G401 (cell line): ENCODE measurements around the gene SPTAN1. TPM values are rescaled to one million over a fixed set of nuclear protein-coding genes. Genes with fewer than 3 reads are reported as not detected.
"Not testable (repeated sequence)": the region's sequence is repeated elsewhere in the genome, so short reads cannot be mapped to it uniquely, and the experiment has no call there.

ENCODE experiments used
- DNase-seq: peaks from one replicate; pipeline ENCODE4 v3.0.0-alpha.2; 2015; ENCODE audit warnings: low spot score
- in situ Hi-C: cut with HindIII; loops from 2 replicates; pipeline ENCODE4 v1.10.0; 2016; ENCODE audit warnings: low sequenced_read_pairs, mixed read lengths
- total RNA-seq: library from RNA; depleted of rRNA; stranded (reverse); fragments of >200 nt; shearing (Covaris generic); gene quantifications from 2 replicates; pipeline ENCODE4 v1.2.3, GENCODE V29; 2014; rRNA removed

Gene SPTAN1
- 99.1 and 103 TPM in 2 replicates for total RNA-seq

DNA sequence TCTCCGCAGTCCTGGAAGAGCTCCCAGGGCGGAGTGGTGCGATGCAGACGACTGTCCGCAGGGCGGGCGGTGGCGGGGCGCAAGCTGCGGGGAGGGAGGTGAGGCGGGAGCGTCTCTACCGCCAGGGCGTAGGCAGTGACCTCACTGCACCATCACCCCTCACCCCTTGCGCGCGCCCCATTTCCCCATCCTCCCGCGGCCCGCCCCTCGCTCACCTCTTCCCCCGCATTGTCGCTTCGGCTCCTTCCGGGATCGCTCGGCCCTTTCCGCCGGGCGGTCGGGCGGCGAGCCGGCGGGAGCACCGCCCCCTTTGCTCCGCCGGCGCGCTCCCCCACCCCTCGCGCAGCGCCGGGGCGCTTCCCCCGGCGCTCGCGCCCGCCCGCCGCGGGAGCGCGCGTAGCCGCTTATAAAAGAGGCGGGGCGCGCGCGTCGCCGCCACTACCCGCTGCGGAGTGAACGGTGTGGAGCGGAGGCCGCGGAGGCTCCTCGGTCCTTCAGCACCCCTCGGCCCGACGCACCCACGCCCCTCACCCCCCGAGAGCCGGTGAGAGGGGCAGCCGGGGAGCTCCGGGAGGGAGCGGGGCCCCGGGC is at the start of gene SPTAN1:
TSS of gene SPTAN1 (plus strand) at position 435 of the 591 bp plus-strand sequence. CDS start 14,154 bp downstream, outside the sequence.
- in situ Hi-C loops: no loop called here
- peak; percentile 91 for DNase-seq

DNA sequence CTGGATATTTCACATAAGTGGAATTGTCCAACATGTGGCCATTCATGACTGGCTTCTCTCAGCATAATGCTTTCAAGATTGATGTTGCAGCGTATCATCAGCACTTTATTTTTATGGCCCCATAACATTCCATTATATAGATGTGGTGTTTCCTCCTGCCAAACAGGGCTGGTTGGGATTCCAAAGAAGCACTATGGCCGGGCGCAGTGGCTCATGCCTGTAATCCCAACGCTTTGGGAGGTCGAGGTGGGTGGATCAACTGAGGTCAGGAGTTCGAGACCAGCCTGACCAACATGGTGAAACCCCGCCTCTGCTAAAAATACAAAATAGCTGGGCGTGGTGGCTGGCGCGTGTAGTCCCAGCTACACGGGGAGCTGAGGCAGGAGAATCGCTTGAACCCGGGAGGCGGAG is 49.0 kb upstream of the SPTAN1 start:
- DNase-seq, in situ Hi-C loops: not testable (repeated sequence)

DNA sequence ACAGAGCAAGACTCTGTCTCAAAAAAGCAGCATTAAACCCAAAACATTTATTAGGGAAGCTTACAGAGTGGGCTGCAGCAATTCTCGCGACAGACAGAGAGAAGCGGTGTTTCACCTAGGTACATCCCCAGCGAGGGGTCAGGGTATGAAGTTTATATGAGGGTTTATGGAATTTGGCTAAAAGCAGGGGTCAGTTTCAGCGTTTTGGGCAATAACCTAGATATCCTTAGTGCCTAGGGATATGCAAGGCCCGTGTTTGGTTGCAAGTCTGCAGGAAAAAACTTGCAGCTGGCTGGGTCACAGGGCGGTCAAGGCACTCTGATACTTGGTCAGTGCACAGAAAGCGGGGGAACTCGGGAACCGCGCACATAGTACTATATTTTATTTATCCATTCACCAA is 48.5 kb upstream of the SPTAN1 start:
- peak; percentile 42 for DNase-seq
- in situ Hi-C loops: no loop called here

DNA sequence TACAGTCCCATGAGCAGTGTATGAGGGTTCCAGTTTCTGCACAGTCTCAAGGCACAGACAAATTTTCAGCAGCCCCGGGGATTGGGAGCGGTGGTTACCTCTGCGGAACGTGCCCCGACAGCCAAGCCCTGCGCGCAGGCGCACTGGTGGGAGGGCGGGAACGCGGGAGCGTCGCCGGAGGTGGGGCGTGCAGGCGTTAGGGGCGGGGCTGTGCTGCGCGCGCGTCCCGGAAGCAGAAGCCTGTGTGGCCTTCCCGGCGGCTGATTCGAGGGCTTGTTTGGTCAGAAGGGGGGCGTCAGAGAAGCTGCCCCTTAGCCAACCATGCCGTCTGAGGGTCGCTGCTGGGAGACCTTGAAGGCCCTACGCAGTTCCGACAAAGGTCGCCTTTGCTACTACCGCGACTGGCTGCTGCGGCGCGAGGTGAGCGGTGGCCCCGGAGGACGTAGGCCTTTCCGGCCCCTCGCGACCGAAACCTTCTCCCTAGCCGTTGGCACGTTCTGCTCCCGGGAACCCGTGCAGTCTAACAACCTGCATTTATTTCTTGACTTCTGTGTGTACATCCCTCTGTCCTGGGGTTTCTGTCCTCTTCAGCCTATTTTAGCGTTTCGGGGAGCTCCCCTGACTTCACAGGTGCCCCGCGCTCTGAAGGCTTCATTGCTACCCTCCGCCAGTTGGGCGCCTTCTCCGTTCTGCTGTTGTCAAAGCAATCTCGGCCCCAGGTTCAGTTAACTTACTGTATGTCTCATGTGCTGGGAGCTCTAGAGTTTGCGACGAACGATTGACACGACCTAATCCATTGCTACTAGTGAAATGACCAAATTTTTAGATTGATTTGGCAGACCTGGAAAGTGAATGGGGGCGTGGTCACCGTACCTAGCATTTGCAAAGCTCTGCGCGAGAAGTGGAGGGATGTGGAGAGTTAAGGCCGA is 47.6 kb upstream of the SPTAN1 start, which contains the start of gene GLE1:
TSS of gene GLE1 (plus strand) at position 235 of the 929 bp plus-strand sequence. CDS start at position 322, 87 bp downstream.
- in situ Hi-C loops: no loop called here
- DNase-seq: peak; percentile 93

DNA sequence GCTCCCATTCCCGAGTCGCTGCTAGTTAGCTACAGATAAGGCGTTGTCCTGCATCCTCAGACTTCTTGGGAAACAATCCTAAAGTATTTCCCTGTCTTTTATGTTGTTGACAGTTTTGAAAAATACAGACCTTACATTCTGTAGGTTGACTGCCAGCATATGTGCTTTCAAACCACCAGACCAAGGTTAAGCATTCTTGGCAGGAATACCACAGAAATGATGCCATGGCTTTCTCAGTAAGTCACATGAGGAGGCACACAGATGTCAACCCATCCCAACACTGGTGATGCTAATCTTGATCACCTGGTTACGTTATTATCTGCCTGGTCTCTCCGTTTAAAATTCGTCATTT is 47.0 kb upstream of the SPTAN1 start:
- DNase-seq: peak; percentile 16
- in situ Hi-C loops: no loop called here

DNA sequence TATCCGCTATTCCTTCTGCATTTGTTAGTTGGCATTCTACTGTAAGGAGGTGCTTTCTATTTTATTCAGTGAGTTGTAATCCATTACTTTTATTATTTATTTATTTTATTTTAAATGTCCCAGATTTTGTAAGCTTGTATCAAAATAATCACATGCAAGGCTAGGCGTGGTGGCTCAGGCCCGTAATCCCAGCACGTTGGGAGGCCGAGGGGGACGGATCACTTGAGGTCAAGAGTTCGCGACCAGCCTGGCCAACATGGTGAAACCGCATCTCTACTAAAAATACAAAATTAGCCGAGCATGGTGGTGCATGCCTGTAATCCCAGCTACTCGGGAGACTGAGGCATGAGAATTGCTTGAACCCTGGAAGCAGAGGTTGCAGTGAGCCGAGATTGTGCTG is 46.5 kb upstream of the SPTAN1 start:
- in situ Hi-C loops, DNase-seq: not testable (repeated sequence)

DNA sequence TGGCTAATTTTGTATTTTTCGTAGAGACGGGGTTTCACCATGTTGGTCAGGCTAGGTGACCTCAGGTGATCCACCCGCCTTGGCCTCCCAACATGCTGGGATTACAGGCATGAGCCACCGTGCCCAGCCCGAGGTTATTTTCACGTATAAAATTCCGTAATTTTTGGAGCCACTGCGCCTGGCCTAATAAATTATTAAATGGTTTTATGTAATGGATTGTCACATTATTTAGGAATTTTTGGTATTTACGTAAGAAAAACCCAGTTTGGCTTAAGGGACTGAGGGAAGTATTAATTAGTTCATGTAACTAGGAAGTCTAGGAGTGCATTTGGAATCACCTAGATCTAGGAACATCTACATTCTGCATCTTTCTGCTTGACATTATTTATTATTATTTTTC is 39.6 kb upstream of the SPTAN1 start:
- DNase-seq: no peak
- in situ Hi-C loops: no loop called here

DNA sequence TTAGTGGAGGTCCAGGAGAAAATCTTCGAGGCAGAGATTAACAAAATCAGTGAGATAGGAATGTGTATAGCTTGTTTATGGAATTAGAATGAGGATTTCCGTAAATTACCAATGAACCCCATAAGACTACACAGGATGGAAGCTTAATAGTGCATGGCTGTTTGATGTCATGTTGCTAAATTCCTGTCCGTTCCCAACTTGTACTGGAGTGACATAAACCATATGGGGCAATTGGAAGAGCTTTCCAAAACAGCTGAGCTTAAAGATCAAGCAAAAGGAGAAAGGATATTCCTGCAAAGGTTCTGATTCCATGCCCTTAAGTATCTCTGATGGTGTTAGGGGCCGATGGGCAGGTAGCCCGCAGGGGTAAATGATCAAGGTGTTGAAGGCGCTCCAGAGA is 30.4 kb upstream of the SPTAN1 start:
- in situ Hi-C loops: no loop called here
- no peak for DNase-seq

DNA sequence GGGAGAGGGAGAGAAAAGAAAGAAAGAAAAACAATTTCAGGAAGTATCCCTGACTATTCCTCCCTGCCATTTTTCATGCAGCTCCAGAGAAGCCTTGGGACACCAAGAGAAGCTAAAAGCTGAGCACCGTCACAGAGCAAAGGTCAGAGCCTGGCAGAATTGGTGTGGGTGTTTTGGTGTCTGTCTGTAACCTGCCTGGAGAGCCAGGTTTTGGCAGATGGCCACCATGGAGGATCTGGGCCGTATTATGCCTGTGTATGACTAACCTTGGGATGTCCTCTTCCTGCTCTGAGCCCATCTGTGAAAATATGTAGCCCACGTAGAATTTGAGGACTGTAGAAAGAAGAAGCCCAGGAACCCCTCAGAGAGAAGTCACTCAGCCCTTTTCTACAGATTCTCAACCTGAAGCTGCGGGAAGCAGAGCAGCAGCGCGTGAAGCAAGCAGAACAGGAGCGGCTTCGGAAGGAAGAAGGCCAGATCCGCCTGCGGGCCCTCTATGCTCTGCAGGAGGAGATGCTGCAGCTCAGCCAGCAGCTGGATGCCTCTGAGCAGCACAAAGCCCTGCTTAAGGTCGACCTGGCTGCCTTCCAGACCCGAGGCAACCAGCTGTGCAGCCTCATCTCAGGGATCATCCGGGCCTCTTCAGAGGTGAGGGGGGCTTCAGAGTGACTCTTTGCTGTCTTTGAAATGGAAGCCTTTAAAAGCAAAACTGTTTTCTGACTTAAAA is 29.0 kb upstream of the SPTAN1 start:
- in situ Hi-C loops: no loop called here
- peak; percentile 55 for DNase-seq

DNA sequence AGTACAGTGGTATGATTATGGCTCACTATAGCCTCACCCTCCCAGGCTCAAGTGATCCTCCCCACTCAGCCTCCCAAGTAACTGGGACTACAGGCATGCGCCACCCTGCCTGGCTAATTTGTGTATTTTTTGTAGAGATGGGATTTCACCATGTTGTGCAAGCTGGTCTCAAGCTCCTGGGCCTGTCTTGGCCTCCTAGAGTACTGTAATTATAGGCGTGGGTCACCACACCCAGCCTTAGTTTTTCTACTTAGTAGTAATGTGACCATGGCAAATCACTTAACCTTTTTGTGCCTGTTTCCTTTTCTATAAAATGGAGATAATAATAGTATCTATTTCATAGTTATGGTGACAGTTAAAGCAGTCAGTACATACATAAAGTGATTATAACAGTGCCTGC is 25.7 kb upstream of the SPTAN1 start:
- in situ Hi-C loops: no loop called here
- no peak for DNase-seq

DNA sequence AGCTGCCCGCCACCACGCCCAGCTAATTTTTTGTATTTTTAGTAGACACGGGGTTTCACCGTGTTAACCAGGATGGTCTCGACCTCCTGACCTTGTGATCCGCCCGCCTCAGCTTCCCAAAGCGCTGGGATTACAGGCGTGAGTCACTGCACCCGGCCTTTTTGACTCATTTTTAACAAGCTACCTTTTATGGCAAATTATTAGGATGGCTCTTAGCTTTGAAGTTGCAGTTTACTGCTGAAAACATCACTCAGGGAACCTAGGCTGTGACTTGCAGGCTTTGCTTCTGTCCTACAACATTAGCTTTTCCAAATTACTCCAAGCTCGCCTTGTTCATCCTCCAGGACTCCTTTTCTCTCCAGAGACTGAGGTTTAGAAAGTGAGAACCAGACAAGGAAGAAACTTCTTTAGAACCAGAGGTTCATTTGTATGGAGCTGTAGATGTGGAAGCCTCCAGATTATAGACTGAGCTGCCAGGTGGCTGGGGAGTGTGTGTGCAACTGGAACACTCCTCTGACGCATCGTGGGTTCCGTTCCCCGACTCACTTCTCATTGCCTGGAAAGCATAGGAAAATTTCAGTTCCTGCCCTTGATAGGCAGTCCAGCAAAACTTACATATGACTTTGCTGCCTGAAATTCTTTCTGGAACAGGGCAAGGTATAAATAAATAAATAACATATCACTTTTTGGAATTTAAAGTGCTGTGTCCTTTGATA is 23.8 kb upstream of the SPTAN1 start:
- no peak for DNase-seq
- in situ Hi-C loops: no loop called here

DNA sequence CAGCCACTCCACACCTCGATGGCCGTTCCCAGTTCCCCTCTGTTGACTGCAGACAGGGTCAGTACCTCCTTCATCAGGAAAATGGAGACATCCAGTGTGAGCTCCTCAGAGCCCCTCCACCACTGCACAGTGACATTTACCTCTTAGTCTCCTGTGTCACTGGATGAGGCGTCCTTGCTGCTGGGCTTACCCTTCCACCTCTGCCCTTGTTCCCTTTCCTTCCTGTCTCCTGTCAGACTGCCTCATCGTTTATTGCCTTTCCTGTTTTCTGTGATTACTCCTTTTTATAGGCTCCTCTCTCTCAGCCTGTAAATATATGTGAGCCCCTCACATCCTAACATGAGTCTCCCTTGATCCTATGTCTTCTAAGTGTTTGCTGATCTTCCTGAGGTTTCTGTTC is 23.2 kb upstream of the SPTAN1 start:
- no peak for DNase-seq
- in situ Hi-C loops: no loop called here

DNA sequence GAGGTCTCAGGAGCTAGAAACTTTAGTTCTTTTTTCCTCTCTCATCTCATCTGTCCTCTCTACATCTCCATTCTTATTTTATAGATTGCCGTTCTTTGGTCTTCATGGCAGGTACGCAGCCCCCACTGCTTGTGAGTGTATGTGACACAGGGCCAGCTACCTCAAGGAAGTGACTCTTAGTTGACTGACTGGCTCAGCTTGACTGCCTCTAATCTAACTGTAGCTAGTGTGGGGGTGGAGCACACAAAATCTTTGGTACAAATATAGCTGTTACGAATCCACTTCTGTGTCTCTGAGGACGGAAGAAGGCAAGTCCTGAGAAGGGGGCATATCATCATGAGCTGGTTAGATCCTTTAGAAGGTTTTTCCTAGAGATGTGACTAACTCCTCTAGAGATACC is 19.8 kb upstream of the SPTAN1 start:
- no peak for DNase-seq
- in situ Hi-C loops: no loop called here

DNA sequence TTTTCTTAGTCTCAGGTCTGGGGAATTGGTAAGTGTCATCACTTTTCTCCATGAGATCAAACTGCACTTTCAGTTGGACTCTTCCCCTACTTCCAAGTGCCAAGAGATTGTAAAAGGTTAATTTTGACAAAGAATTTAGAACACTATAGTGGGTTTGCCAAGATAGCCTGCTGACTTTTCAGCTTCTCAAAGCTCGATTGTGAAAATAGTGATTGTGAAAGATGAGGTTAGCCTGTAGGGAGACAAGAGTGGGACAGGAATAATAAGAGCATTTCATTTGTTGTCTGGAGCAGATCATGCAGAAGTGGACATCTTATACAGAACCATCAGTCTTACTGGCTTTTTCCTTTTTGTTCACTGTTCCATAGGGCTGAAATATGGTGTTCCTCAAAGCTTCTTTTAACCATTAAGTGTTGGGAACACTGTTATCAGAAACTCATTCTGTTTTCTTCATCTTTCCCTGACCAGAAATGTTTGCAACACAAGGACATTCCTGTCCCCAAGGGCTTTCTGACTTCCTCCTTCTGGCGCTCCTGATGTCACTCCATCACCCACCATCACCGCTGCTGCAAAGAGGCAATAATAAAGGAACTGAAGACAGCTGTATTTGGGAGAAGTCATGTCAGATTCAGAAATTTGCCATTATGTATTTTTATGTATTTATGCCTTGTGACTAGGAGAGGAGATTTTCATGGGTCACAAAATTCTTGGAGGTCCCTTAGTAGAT is 11.6 kb upstream of the SPTAN1 start:
- in situ Hi-C loops: no loop called here
- DNase-seq: no peak

DNA sequence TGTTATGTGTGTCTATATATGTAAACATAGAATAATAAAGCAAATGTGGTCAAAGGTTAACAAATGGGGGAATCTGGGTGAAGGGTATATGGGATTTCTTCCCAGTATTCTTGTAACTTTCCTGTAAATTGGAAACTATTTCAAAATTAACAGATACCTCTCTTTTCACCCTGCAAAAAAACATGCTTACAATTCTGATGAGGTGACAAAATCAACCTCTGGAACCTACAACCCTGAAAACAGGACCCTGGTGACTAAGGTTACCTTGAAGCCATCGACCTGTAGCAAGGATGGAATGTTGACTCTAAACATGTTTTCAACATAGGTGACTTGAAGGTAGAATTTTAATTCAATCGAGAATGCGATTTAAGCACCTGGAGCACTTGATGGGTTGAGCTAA is 5.9 kb upstream of the SPTAN1 start:
- in situ Hi-C loops: no loop called here

DNA sequence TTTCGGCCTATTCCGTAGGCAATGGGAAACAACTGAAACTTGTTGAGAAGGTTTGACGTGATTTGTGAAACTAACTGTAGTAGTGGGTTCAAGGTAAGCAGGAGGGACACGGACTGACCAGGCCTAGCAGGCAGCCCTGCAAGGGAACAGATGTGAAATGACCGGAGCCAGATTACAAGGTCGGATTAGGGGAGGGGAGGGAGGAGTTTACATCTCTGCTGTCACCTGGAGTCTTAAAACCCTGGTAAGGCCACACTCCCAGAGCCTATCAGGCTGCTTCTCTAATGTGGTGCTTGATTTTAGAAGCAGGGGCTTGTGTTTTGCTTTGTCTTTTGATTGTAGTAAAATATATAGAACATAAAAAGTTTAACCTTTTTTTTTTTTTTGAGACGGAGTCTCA is 3.5 kb upstream of the SPTAN1 start:
- in situ Hi-C loops: no loop called here

More for the DNA sequence above, 5.9 kb upstream of the SPTAN1 start:
- no peak for DNase-seq

DNA sequence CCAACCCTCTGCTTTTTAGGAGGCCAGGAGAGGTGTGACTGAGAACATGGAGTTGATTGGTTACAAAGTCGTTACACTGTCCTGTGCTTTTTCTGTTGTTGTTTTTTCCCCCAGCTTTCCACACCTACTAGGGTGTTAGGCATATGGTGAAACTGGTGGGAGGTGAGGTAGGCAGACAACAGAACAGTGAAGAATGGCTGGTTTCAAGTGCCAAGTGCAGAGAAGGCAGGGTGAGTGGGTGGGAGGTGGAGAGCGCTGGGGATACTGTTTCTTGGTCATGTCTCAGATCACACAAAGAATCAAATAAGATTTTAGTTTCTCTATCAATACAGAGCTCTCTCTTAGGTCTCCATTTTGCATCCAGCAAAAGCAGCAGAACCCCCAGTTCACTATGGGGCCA is 2.2 kb upstream of the SPTAN1 start:
- in situ Hi-C loops: no loop called here
- peak; percentile 64 for DNase-seq

More for the DNA sequence above, 3.5 kb upstream of the SPTAN1 start:
- DNase-seq: no peak

DNA sequence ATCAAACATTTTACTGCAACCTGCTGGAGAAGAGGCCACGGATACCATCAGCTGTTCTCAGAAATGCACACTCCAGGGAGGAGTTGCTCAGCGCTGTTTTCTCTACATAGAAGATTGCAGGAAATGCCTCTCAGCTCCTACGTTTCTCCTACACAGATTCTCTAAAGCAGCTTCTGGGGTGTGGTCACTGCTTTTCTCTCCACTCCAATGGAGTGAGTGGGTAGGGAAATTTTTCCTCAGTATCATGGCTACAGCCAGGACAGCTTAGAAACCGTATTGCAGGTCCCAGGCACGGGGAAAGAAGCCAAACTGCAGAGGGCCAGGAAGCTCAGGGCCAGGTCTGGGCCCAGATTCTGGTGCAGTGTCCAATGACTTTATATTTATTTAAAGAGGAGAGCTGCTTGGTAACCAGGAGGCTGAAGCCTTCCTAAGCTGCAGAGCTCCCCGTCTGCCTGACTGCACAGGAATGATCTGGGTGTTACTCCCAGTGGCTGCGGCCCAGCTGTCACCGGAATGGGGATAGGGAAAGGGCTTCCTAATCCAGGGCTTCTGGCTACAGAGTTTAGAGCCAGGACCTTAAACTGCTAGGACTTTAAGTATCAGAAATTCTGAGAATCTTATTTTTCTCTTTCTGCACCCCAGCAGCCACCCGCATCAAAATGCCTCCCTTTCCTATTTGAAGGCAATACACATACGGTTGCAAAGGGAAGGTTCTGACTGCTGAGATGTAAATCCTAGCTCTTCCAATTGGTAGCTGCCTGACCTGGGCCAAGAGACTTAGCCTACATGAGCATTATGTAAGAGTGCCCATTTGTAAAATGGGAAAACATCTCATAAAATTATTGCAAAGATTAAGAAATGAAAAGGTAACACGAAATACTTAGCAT is 1.4 kb upstream of the SPTAN1 start:
- in situ Hi-C loops: no loop called here
- DNase-seq: peak; percentile 88
